NCI-H2171 (cell line): ENCODE data around the gene ANTXRL.
"Not testable (repeated sequence)": the region's sequence is repeated elsewhere in the genome, so short reads cannot be mapped to it uniquely, and the experiment has no call there.

Source experiments
- DNase-seq: peaks from one replicate; lab custom pipeline; 2025; lab: John Stamatoyannopoulos, UW

The ANTXRL gene

GRCh38 chr10:46365484-46365883 lies 78.7 kb downstream of the ANTXRL start:
- not testable (repeated sequence) for DNase-seq

DNA sequence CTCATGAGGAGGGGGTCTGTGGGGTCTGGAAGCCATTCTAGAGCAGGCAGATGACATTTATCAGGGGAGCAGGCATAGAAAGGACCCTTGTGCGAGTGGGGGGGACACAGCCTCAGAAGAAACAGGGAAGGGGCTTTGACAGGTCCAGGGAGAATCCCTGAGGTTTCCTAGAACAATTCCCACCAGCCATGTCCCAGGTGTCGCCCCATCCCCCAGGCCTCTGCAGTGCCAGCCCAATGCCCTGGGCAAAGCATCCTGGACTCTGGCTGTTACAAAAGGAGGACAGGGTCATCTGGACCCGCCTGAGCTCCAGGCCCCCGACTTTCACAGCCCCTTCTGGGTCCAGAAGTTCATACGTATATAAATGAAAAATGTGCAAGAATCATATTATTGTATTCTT lies 80.4 kb downstream of the ANTXRL start:
- DNase-seq = not testable (repeated sequence)

GRCh38 chr10:46367666-46368240 lies 81.0 kb downstream of the ANTXRL start:
- not testable (repeated sequence) for DNase-seq

GRCh38 chr10:46368956-46369355 lies 82.2 kb downstream of the ANTXRL start:
- DNase-seq = not testable (repeated sequence)

GRCh38 chr10:46374410-46374809 lies 87.6 kb downstream of the ANTXRL start:
- DNase-seq = not testable (repeated sequence)

GRCh38 chr10:46375406-46375805 lies 88.6 kb downstream of the ANTXRL start, which contains the start of gene ANXA8L1:
Gene ANXA8L1 (plus strand): TSS chr10:46375776. CDS start chr10:46375852, 76 bp downstream.
- not testable (repeated sequence) for DNase-seq

GRCh38 chr10:46377022-46377421 lies 90.2 kb downstream of the ANTXRL start:
- not testable (repeated sequence) for DNase-seq

GRCh38 chr10:46377651-46378050 lies 90.9 kb downstream of the ANTXRL start:
- DNase-seq = not testable (repeated sequence)

- not testable (repeated sequence) for DNase-seq
Measured at GRCh38 chr10:46378108-46378507, 91.3 kb downstream of the ANTXRL start.

GRCh38 chr10:46379233-46379848 lies 92.5 kb downstream of the ANTXRL start:
- DNase-seq = not testable (repeated sequence)
